ENCODE data around the gene EFCAB5. TPM values are rescaled to one million over a fixed set of nuclear protein-coding genes. Genes with fewer than 3 reads are reported as not detected.

EFCAB5 gene
- total and polyA plus RNA-seq, 2 of the 13 experiments (the other 11 are each of a cell fraction or from before 2014, with no cell fraction given): 0.15 TPM; not detected in 1

- TF ChIP-seq ZNF615 (CRISPR knock-in tag; IDR thresholded peaks at IDR 0.05; ENCODE audit: borderline replicate concordance): no peak
- peak; percentile 40; the same call in 1 of the 2 replicates for TF ChIP-seq ZNF317 (CRISPR knock-in tag; IDR thresholded peaks at IDR 0.05)
- peak; percentile 22; the same call in 1 of the 2 replicates for TF ChIP-seq ZBTB7B (CRISPR knock-in tag; IDR thresholded peaks at IDR 0.05)
- no peak for TF ChIP-seq NR3C1 (CRISPR knock-in tag; IDR thresholded peaks at IDR 0.05)
- TF ChIP-seq ZNF121 (CRISPR knock-in tag; IDR thresholded peaks at IDR 0.05): no peak
- TF ChIP-seq STAG1 (CRISPR knock-in tag; IDR thresholded peaks at IDR 0.05): peak; percentile 79
- TF ChIP-seq, protein P1, sequence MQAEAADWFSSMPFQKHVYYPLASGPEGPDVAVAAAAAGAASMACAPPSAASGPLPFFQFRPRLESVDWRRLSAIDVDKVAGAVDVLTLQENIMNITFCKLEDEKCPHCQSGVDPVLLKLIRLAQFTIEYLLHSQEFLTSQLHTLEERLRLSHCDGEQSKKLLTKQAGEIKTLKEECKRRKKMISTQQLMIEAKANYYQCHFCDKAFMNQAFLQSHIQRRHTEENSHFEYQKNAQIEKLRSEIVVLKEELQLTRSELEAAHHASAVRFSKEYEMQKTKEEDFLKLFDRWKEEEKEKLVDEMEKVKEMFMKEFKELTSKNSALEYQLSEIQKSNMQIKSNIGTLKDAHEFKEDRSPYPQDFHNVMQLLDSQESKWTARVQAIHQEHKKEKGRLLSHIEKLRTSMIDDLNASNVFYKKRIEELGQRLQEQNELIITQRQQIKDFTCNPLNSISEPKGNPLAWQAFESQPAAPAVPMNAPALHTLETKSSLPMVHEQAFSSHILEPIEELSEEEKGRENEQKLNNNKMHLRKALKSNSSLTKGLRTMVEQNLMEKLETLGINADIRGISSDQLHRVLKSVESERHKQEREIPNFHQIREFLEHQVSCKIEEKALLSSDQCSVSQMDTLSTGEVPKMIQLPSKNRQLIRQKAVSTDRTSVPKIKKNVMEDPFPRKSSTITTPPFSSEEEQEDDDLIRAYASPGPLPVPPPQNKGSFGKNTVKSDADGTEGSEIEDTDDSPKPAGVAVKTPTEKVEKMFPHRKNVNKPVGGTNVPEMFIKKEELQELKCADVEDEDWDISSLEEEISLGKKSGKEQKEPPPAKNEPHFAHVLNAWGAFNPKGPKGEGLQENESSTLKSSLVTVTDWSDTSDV (CRISPR knock-in tag; IDR thresholded peaks at IDR 0.05): no peak
- no peak for TF ChIP-seq CBFB (CRISPR knock-in tag; IDR thresholded peaks at IDR 0.05)
- TF ChIP-seq SIN3A (IDR thresholded peaks at IDR 0.05; ENCODE audit: borderline replicate concordance, low read depth, low read length): peak; percentile 38; the same call in 1 of the 2 replicates
- no peak for TF ChIP-seq HIC2 (CRISPR knock-in tag; IDR thresholded peaks at IDR 0.05; ENCODE audit: low read depth)
- no peak for TF ChIP-seq NBN (conservative IDR thresholded peaks at IDR 0.05)
- TF ChIP-seq, protein P2, sequence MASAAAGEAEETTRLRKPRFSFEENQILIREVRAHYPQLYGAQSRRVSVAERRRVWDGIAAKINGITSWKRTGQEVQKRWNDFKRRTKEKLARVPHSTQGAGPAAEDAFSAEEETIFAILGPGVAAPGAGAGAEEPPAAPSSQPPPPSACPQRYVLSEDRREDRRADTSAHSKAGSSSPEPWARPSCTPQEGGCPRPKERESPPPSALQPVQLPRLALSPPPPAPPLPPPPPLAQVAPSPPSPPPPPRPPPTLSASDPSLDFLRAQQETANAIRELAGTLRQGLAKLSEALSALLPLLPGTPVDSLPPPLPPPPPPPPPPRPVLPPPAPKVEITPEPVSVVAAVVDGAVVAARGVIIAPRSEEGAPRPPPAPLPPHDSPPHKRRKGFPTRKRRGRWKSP (CRISPR knock-in tag; IDR thresholded peaks at IDR 0.05): 0 out of 2 replicates have a peak, but pooled peaks have one; percentile 43
- TF ChIP-seq ZNF382 (CRISPR knock-in tag; IDR thresholded peaks at IDR 0.05; ENCODE audit: borderline replicate concordance): no peak
- TF ChIP-seq IRX3 (CRISPR knock-in tag; IDR thresholded peaks at IDR 0.05; ENCODE audit: borderline replicate concordance, low read depth): no peak
- TF ChIP-seq SMC3 (IDR thresholded peaks at IDR 0.05; ENCODE audit: low read length): peak; percentile 94
- TF ChIP-seq NFIC (IDR thresholded peaks at IDR 0.05; ENCODE audit: low read length): no peak
- TF ChIP-seq JUNB (CRISPR knock-in tag; IDR thresholded peaks at IDR 0.05; ENCODE audit: borderline replicate concordance): no peak
- peak; percentile 30; the same call in 1 of the 2 replicates for TF ChIP-seq ZNF792 (CRISPR knock-in tag; IDR thresholded peaks at IDR 0.05)
- TF ChIP-seq SOX13 (IDR thresholded peaks at IDR 0.05): no peak
- peak in 1 of 2 experiments; percentile 22; a peak in 1 of 4 replicates for TF ChIP-seq SOX13 (CRISPR knock-in tag; conservative IDR thresholded peaks at IDR 0.05 in 1 of 2, IDR thresholded peaks at IDR 0.05 in 1 of 2)
- TF ChIP-seq, protein P3, sequence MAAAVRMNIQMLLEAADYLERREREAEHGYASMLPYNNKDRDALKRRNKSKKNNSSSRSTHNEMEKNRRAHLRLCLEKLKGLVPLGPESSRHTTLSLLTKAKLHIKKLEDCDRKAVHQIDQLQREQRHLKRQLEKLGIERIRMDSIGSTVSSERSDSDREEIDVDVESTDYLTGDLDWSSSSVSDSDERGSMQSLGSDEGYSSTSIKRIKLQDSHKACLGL (CRISPR knock-in tag; IDR thresholded peaks at IDR 0.05): no peak
- TF ChIP-seq ELF1 (CRISPR knock-in tag; IDR thresholded peaks at IDR 0.05): 0 out of 2 replicates have a peak, but pooled peaks have one; percentile 34
- TF ChIP-seq KLF11 (CRISPR knock-in tag; IDR thresholded peaks at IDR 0.05): no peak
- 0 out of 2 replicates have a peak, but pooled peaks have one; percentile 25 for TF ChIP-seq ZNF614 (CRISPR knock-in tag; IDR thresholded peaks at IDR 0.05; ENCODE audit: borderline replicate concordance)
- 0 out of 2 replicates have a peak, but pooled peaks have one; percentile 25 for TF ChIP-seq SSRP1 (CRISPR knock-in tag; IDR thresholded peaks at IDR 0.05)
- peak; percentile 31 for TF ChIP-seq THAP11 (CRISPR knock-in tag; IDR thresholded peaks at IDR 0.05)
- 0 out of 2 replicates have a peak, but pooled peaks have one; percentile 31 for TF ChIP-seq MBD4 (IDR thresholded peaks at IDR 0.05; ENCODE audit: borderline replicate concordance, low read length)
Observed at GRCh38 chr17:29931231-29931932, 10.1 kb upstream of the EFCAB5 start (continued).
